Right renal cortex interstitium (tissue), 3 donors: Measurements from ENCODE around the gene LRRC39. TPM values are rescaled to one million over a fixed set of nuclear protein-coding genes. Genes with fewer than 3 reads are reported as not detected.

Source experiments
- polyA plus RNA-seq, 3 donors: library from polyadenylated mRNA; unstranded; fragments of 120-200 nt; gene quantifications; one replicate each; pipeline ENCODE4 v1.2.1, GENCODE V29; 2013; ENCODE audit not compliant: insufficient read length in 3 of 3

The LRRC39 gene
- polyA plus RNA-seq, 3 donors: 2.1 to 2.4 (median 2.2) TPM

Other genes starting within 250 kb of the LRRC39 start
- gene SLC35A3, start 208.3 kb downstream of the LRRC39 start, polyA plus RNA-seq: 10 to 100 TPM; 25.9 to 28.7 (median 27.4) TPM
- 1 to 10 TPM; 8.2 to 9.6 (median 9.6) TPM for gene SASS6, start 45.3 kb downstream of the LRRC39 start, polyA plus RNA-seq
- 10 to 100 TPM; 27.3 to 32.7 (median 31.4) TPM for gene TRMT13, start 45.1 kb downstream of the LRRC39 start, polyA plus RNA-seq
- 10 to 100 TPM; 27.0 to 29.5 (median 27.4) TPM for gene DBT, start 71.6 kb upstream of the LRRC39 start, polyA plus RNA-seq
- gene RTCA, start 88.0 kb upstream of the LRRC39 start, polyA plus RNA-seq: 10 to 100 TPM; 31.3 to 32.5 (median 31.3) TPM
- gene CDC14A, start 174.2 kb upstream of the LRRC39 start, polyA plus RNA-seq: 10 to 100 TPM; 28.7 to 33.2 (median 30.3) TPM